ENCODE data around the gene SPATA18.

DNA sequence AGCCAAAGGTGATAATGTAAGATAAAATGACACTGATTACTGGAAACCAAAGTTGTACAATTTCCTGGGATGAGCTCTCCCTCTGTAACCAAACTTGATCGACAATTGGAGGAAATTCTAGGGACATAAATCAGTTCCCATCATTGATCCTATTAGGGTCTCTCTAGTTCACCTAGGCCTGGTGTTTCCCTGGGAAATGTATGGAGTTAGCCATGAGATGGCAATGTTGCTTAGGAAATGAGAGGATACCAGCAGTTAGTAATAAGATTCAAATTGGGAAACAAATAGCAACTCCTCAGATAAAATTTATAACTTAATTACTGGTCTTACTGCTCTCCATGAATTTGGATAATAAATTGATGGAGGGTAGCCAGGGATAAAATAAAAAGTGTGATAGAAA, 52.2 kb downstream of the SPATA18 start:
- TF ChIP-seq, protein P1, sequence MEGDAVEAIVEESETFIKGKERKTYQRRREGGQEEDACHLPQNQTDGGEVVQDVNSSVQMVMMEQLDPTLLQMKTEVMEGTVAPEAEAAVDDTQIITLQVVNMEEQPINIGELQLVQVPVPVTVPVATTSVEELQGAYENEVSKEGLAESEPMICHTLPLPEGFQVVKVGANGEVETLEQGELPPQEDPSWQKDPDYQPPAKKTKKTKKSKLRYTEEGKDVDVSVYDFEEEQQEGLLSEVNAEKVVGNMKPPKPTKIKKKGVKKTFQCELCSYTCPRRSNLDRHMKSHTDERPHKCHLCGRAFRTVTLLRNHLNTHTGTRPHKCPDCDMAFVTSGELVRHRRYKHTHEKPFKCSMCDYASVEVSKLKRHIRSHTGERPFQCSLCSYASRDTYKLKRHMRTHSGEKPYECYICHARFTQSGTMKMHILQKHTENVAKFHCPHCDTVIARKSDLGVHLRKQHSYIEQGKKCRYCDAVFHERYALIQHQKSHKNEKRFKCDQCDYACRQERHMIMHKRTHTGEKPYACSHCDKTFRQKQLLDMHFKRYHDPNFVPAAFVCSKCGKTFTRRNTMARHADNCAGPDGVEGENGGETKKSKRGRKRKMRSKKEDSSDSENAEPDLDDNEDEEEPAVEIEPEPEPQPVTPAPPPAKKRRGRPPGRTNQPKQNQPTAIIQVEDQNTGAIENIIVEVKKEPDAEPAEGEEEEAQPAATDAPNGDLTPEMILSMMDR (IDR thresholded peaks at IDR 0.05): peak in 6 of 12 donors; percentile 13 to 40 (median 35)
- no peak for TF ChIP-seq POLR2A (IDR thresholded peaks at IDR 0.05)
